CD4-positive, alpha-beta T cell treated with Interleukin-15 for 1 hour (primary cell): ENCODE results near the gene CST6.

Experiments
- DNase-seq: peaks from one replicate; pipeline ENCODE4 v3.0.0-alpha.2; 2020

Gene CST6

GRCh38 chr11:66048547-66049323 lies 36.9 kb downstream of the CST6 start, which contains the start of gene GAL3ST3:
GAL3ST3 (minus strand) TSS chr11:66049161; CDS start chr11:66045415, 3,746 bp downstream.
- no peak for DNase-seq

GRCh38 chr11:66050581-66051231 lies 38.9 kb downstream of the CST6 start:
- DNase-seq = no peak

GRCh38 chr11:66051371-66051765 lies 39.6 kb downstream of the CST6 start:
- no peak for DNase-seq

DNA sequence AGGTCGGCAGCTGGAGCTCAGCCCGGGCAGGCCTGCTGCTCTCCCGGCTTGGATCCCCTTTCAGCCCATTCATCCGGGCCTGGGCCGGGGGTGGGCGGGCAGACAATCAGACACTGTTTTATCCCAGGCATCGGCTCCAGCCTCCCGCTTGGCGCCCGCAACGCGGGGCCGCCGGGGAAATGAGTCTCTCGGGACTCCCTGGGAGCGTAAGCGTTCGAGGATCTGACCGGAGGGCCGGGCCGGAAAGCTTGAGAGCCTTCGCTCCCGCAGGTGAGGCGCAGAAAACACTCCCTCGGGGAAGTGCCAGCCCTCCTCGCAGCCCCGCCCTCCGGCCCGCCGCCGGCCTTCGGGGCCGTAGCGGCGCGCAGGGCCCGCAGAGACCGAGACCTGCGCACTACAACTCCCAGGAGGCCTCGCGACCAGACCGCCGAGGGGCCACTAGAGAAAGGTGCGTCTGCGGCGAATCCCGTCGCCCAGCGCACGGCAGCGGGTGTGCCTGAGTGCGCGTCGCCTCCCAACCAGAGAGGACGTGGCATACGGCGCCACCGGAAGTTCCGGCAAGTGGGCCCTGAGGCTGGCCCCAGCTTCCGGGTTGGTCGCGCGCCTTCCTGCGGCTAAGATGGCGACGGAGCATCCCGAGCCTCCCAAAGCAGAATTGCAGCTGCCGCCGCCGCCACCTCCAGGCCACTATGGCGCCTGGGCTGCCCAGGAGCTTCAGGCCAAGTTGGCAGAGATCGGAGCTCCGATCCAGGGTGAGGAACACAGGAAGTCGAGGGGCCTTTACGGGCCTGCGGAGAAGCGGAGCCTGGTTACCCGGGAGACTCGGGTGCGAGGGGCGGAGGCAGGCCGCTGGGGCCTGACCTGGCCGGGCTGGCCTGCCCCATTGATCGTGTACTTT lies 40.2 kb downstream of the CST6 start, which contains the start of gene SF3B2:
SF3B2 (plus strand) TSS at position 599 of the 898 bp plus-strand sequence; CDS start at position 620, 21 bp downstream.
- peak; percentile 98 for DNase-seq

DNA sequence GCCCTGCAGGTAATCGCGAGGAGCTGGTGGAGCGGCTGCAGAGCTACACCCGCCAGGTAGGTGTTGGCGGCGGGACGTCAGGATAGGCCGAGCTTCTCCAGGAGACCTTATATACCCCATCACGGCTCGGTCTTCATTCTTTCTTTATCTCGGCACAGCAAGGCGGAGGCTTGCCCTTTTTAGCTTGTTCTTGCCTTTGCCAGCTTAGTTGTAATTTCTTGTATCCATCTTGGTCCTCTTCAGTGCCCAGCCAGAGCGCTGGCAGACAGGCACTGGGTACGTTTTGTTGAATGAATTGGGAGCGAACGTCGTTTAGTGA lies 40.8 kb downstream of the CST6 start:
- no peak for DNase-seq

GRCh38 chr11:66055021-66055420 lies 43.2 kb downstream of the CST6 start:
- no peak for DNase-seq

DNA sequence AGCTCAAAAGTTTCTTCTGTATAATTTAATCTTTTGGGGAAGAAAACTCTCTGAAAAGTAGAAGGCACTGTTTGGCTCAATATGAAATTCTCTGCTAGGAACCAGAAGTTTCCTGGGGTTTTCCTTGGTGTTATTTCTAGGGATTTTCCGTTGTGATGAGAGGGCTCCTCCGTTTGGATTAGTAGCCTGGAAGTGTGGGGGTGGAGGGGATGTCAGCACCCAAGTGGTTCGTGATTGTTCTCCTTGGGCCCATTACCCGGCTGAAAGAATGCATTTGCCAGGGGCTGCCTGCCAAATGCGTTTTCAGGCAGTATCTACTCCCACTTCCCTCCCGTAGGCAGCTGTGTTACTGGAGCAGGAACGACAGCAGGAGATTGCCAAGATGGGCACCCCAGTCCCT lies 44.7 kb downstream of the CST6 start:
- no peak for DNase-seq

DNA sequence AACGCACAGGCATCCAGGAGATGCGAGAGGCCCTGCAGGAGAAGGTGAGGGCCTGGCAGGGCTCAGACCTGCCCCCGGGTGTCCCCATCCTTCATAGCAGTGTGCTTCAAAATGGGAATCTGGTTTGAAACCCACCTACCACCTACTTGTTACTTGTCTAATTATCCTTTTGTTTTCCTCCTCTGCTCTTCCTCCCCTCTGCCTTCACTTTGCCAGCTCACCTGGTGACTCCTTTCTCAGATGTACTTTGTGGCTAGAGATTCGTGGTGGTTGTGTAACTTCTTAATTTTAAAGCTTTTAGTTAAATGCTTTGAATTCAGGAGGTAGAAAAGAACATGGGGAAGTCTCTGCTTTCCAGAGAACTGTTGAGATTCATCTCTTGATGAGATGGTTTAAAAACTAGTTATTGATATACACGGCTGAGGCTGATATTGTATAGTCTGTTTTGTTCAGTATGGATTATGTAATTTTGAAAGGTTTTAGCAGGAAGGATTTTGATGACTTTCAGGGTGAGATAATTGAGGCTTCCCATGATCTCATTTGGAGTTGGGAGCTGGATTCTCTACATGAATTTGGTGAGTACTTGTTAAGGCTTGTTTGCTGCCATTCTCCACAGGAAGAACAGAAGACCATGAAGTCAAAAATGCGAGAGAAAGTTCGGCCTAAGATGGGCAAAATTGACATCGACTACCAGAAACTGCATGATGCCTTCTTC lies 48.3 kb downstream of the CST6 start:
- no peak for DNase-seq

- no peak for DNase-seq
Measured at GRCh38 chr11:66061268-66061667, 49.5 kb downstream of the CST6 start.

DNA sequence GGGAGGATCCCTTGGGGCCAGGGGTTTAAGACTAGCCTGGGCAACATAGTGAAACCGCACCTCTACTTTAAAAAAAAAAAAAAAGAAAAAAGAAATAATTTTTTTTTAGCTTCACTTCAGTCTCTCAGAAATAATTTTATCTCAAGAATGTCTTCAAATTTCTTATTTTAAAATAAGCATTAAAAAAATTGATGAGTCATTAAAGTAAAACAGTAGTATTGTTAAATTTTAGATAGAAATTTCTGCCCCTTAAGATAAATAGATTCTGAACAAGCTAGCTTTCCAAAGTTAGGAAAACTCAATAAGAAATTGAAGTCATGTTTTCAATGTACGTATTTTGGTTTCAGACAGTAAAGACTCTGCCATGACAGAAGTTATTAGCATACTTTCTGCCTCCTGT lies 50.6 kb downstream of the CST6 start:
- DNase-seq = no peak
